LoVo (cell line): ENCODE data around the gene SMARCD1.
"Not testable (repeated sequence)": the region's sequence is repeated elsewhere in the genome, so short reads cannot be mapped to it uniquely, and the experiment has no call there.

Source experiments
- DNase-seq: peaks from one replicate; pipeline ENCODE4 v3.0.0-alpha.2; 2016; ENCODE audit warnings: low spot score

Gene SMARCD1

DNA sequence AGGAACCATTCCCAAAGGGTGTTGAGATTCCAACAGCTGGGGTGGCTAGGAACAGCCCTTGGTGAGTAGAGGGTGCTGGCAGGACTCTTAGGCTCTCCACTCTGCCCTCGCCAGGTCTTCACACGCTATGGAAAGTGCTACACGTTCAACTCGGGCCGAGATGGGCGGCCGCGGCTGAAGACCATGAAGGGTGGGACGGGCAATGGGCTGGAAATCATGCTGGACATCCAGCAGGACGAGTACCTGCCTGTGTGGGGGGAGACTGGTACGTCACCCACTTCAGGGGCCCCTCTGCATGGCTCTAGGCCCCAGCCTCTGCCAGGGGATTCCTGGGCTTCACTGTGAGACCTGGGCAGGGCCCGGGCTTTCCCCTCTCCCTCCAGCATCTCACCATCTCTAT, 8.0 kb upstream of the SMARCD1 start:
- DNase-seq = no peak

DNA sequence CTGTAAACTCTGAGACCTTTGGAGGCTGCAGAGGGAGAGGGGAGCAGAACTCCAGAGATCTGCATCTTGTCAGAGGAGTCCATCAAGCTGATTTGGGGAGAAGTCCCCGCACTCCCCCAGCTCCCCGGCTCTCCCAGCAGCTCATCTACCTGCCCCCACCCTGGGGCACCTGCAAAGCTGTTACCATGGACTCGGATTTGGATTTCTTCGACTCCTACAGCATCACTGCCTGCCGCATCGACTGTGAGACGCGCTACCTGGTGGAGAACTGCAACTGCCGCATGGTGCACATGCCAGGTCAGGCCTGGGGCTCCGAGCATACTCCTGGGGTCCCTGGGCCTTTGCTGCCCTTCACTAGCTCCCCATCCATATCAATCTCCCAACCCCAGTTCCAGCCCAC, 6.9 kb upstream of the SMARCD1 start:
- DNase-seq = no peak

DNA sequence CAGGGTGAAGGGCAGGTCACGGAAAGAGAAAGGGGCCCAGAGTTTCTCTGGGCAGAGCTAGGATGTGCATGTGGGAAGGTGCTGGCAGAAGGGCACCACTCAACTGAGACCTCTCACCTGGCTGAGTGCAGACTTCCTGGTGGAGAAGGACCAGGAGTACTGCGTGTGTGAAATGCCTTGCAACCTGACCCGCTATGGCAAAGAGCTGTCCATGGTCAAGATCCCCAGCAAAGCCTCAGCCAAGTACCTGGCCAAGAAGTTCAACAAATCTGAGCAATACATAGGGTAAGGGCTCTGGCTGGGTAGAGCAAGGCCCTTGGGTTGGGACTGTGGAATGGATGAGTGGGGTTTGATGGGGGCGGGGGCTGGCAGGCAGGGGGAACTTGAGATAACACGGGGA, 5.4 kb upstream of the SMARCD1 start:
- DNase-seq = no peak

DNA sequence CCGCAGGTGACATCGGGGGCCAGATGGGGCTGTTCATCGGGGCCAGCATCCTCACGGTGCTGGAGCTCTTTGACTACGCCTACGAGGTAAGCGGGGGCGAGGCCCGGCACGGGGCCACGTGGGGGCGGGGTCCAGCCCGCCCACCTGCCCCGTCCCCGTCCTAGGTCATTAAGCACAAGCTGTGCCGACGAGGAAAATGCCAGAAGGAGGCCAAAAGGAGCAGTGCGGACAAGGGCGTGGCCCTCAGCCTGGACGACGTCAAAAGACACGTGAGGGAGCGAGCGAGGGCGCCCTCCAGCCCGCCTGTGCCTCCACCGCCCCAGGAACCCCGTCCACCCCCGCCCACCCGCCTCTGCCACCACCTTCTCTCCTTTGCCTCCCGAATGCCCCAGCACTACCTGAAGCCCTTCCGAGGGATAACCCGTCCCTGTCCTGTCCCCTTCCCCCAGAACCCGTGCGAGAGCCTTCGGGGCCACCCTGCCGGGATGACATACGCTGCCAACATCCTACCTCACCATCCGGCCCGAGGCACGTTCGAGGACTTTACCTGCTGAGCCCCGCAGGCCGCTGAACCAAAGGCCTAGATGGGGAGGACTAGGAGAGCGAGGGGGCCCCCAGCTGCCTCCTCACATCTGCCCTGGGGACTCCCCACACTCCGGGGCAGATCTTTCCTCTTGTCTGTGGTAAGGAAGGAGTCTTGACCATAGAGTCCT, 3.9 kb upstream of the SMARCD1 start:
- DNase-seq = no peak

DNA sequence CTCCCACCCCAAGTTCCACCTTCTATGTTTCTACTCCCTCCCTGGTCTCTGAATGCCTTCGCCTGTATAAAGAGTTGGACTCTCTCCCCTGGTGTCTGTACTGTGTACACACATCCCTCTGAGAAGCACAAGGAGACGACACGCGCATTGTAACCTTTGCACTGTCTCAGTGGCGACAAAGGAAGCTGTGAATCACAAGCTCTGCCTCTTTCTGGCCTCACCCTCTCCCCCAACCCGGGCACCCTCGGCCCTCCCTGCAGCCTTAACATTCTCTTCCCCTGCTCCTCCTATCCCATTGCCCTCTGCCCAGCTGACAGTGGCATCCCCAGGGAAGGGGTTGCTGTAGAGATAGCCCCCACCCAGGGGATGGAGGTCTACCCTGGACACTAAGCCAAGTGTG, 2.5 kb upstream of the SMARCD1 start:
- DNase-seq = peak; percentile 74

DNA sequence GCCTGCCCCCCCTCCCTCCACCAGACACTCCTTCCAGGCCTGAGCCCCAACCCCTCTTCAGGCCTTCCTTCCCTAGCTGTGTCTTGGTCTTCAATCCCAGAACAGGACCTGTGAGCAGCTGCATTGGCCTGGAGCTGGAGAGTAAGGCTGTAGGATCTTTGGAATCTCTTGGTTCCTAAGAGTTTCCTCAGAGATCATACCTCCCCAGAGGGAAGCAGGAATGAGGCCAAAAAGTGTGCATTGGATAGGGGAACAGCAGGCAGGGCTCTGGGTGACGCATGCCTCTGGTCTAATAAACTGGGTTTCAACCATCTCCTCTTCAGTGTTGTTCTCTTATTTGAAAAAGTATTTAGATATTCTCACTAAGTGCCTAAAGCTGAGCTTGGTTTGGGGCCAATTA, 1.8 kb upstream of the SMARCD1 start:
- no peak for DNase-seq

DNA sequence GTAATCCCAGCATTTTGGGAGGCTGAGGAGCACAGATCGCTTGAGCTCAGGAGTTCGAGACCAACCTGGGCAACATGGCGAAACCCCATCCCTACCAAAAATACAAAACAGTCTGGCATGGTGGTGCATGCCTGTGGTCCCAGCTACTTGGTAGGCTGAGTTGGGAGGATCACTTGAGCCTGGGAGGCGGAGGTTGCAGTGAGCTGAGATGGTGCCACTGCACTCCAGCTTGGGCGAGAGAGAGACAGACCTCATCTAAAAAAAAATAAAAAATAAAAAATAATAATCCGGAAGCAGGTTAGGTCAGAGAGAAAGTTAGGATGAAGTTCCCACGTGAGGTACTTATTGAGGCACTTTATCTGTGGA, 750 bp upstream of the SMARCD1 start:
- not testable (repeated sequence) for DNase-seq

DNA sequence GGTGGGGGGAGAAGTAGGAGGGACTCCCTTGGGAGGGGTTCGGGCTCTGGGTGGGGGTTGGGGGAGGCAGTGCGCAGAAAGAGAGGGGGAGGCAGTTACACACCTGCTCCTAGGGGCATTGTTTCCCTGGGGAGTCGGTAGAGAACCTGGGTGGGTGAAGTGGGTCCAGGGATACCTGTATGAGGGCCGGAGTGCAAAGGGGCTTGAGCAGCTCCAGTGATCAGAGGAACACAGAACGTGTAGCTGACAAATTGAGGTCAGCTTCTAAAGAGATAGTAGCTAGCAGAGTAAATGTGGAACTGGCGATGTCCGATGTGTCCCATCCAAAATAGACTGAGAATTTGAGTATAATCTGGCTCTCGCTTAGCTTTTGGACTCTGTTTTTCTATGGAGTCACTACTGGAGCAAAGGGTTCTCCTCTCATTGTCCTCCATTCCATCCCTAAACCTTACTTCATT, 502 bp downstream of the SMARCD1 start:
- DNase-seq = no peak

DNA sequence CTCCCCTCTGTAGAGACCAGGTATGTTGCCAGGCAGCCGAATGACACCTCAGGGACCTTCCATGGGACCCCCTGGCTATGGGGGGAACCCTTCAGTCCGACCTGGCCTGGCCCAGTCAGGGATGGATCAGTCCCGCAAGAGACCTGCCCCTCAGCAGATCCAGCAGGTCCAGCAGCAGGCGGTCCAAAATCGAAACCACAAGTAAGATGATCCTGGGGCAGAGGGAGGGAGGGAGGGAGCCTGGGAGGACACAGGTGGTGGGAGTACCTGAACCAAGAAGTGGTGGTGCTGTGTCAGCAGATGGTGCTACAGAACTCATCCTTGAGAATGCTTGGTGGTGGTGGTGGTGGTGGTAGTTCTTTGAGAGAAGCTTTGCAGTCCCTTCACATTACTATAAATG, 1.0 kb downstream of the SMARCD1 start:
- no peak for DNase-seq

DNA sequence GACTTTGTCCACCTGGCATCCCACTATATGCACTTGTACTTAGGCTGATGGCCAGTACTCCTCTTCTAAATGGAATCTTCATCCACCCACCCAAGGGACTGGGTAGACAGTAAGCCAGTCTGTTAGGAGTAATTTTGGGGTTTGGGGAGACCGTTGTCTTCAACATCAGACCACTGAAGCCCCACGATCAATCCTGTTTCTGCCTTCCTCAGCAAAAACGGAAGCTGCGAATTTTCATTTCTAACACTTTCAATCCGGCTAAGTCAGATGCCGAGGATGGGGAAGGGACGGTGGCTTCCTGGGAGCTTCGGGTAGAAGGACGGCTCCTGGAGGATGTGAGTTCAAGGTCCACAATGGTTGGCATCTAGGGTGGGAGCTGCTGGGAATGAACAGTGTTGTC, 2.0 kb downstream of the SMARCD1 start:
- DNase-seq = no peak

DNA sequence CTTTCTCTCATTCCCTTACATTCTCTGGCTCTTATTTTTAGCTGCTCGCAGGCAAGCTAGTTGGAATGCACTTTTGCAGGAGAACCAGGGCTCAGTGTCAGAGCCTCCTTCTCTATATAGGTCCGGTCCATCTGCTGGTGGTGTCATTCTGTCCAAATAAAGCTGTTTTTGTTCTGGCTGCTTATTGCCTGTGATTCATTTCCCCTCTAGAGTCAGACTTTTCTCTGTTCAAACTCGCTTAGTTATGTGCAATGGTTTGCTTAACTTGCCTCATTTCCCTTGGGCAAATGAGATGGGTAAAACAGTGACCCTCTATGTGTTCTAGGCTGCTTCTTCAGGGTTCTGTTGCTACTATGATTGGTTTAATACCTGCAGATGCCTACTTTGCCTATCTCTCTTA, 2.9 kb downstream of the SMARCD1 start:
- no peak for DNase-seq

DNA sequence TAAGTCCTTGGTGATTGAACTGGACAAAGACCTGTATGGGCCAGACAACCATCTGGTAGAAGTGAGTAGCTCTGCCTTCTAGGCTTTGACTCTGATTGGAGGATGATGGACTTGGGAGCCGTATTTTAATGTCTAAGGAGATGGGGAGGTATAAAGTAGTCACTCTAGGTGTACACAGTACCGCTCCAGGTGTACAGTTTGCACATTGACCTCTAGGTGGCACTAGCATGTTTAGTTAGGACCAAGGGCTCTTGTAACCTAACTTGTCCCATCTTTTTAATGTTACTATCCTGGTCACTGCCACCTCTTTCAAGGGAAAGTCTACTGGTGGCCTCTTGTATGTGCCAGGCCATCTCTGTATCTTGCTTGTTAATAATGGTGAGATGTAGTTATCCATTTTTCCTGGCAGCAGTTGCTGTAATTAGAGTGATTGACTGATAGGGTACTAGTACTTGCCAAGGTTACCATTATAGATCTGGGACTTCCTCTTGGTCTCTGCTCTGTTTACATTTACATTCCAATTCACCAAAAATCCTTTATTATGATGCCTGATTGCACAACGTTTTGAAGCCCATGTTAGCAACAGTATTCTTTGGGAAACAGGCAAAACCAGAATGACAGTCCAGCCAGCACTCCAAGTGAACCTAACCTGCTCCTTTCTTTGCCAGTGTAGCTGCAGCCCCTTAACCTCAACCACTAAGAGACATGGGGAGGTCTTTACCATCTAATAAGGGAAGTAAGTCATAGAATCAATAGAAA, 3.6 kb downstream of the SMARCD1 start:
- peak; percentile 82 for DNase-seq

DNA sequence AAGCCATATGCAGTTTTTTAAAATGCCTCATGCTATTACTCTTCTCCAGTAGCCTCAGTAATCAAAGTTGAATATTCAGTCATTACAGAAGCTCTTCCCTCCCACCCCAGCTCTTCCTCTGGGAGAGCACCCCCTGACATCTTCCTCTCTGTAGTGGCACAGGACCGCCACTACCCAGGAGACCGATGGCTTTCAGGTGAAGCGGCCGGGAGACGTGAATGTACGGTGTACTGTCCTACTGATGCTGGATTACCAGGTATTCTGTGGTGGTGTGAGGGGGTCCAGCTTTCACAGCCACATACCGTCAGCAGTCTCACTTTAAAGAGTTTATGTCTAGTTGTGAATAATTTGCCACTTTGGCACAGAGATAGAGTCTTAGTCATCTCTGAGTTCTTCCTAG, 4.6 kb downstream of the SMARCD1 start:
- DNase-seq = no peak

DNA sequence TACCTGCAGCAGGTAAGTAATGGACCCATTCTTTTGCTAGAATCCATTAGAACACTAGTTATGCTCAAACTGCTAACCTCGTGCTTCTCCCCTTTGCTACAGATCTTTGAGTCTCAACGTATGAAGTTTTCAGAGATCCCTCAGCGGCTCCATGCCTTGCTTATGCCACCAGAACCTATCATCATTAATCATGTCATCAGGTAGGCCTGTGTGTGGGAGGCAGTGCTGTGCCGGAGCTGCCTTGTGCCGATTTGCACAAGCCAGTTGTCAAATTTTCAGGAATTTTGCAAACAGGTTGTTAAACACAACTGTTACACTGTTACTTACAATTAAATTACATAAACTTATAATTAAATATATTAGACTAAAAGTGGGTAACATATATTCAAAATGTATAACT, 5.2 kb downstream of the SMARCD1 start:
- DNase-seq = no peak

DNA sequence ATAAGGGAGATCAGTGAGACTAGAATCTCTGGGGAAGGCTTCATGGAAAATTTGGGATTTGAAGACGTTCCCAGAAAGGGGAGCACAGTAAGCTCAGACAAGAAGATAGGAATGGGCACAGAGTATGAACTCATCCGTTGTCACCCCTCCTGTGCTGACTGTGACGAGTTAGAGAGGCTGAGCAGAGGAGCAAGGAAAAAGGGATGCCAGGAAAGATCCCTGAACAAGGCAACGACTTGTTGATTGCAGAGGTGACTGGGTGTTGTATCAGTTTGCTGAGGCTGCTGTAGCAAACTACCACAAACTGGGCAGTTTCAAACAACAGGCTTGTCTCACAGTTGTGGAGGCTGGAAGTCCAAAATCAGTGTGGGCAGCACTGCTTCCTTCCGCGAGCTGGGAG, 12.8 kb downstream of the SMARCD1 start:
- no peak for DNase-seq

DNA sequence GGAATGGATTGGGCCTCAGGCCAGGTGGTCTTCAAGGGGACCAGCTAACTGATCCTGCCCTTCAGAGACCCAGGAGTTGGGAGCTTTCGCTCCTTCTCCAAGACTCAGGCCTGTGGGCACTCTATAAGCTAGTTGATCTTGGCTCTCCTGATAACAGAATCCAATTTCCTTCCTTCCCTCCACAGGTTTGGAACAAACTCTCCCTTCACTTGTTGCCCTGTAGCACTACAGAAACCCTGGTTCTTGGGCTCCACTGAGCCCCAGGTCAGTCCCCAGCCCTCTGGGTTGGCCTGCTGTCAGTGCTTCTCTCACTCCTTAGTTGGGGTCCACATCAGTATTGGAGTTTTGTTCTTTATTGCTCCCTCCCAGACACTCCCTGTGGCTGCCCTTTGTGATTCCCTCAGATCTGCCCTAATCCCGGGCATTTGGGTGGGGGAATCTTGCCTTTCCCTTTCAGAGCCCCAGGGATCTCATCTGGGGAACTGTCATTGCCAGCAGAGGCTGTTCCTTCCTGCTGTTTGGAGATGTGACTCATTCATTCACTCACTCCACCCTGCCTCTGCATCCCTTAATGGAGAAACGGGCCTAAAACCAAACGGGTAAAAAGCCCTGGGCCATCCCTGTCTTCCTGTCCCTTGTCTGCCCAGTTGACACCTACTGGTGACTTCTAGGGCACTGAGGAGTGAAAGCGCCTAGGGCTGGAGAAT, 14.3 kb downstream of the SMARCD1 start:
- DNase-seq = no peak

DNA sequence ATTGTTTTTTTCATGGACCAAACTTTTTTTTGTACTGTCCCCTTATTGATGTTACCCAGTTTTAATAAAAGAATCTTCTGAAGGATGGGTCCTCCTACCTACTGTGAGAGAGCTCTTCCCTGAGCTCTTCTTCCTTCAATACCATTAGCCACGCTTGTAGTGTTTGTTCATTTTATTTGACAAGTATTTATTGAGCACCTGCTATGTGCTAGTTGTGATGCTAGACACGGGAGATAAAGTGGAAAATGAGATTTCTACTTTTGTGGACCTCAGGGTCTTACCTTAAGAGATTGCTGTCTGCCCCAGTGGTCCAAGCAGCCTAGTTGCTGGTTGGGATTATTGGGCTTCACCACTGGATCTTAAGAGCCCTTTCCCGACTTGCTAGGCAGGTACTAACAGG, 15.4 kb downstream of the SMARCD1 start:
- DNase-seq = no peak

DNA sequence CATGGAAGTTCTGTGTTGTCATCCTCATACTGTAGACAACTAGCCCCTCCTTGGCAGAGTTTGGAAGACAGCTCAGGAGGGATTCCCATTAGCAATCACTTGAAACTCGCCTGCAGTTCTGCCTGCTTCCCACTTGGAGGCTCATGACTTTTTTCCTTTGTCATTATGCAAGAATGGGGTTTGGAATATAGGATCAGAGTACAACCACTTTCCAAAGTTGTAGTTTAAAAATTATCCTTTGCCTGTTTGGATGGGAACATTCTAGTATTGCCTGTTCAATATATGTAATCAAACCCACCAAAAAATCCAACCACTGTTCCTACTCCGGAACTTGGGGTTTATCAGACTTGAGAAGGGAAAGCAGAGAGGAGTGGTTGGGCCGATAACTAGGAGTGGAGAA, 16.5 kb downstream of the SMARCD1 start:
- peak; percentile 30 for DNase-seq

DNA sequence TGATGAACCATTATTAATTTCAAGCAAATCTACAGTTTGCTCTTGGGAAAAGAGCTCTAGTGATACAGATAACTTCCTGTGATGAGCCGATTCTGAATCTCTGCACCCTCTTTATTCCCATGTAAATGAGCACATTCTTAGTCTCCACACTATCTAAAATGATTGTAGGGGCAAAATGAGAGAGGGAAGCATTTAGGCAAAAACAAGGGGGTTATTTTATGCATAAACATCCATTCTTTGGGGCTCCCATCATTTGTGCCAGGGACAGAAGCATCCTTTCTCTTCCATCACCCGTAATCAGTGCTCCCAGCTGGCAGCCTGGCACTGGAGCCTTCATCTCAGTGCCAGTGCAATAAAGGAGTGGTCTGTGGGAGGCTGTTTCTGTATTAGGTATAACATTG, 17.0 kb downstream of the SMARCD1 start:
- no peak for DNase-seq

DNA sequence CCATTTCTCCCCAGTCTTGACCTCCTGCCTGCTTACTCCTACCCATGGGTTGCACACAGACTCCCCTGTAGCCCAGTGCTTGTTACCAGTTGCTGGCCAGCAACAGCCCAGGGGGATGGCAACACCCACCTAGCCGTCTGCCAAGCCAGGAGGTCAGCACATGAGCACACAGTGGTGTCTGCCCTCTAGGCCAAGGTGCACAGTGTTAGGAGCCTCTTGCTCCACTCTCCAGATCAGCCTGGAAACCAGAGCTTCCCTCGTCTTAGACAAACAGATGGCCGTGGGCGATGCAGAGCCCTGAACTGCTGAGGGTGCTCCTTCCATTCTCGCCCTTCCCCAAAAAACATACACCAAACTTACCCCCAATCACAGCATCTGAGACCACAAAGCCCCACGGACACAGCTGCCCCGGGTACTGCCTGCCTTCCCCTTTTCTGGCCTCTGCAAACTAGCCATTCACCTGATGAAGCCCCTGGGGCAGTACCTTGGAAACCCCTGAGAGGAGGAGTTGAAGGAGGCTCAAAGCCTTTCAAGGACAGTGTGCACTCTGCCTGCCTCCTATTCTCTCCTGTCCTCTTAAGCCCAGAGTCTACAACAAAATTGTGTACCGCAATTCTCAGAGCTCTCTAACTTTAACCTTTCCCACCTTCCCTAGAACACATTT, 17.6 kb downstream of the SMARCD1 start:
- no peak for DNase-seq

DNA sequence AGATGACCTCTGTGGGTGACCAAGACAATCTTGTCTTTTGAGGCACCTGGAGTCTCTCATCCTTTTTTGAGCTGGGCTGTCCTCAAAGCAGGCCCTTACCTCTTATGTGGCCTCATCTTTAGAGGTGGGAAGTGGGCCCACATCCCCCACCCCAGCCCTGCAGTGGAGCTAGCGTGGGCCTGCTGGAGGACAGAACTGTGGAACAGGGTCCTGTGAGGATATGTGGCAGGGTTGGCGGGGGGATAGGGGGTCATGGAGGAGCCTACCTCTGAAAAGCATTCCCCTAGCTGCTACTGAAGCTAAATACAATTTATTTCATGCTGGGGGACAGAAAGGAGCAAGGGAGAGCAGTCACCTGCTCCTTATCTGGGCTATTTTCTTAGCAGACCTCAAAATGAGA, 18.2 kb downstream of the SMARCD1 start:
- no peak for DNase-seq

DNA sequence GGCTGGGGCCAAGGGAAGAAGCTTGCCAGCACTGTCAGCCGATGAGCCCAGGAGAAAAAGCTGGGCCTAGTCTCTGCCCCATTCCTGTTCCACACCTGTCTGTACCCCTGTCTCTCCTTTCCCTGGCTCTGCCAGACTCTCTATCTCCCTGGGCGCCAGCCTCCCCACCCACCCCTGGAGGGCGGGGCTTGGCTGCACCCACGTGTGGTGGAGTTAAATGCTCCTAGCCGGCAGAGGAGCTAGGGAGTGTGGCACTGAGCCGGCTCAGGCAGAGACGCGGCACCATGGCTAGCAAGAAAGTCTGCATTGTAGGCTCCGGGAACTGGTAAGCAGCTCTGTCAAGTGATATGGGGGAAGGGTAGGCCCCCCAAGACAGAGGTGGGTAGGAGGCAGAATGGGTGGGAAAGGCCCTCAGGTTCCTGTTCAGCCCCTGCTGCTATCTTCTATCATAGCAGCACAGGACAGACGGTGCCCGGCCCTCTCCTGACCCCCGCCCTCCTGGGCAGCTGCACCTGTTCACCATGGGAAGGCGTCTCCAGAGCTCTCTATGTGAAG, 18.7 kb downstream of the SMARCD1 start, which contains the start of gene GPD1:
TSS of gene GPD1 (plus strand) at position 242 of the 555 bp plus-strand sequence. CDS start at position 285, 43 bp downstream.
- peak; percentile 65 for DNase-seq
